SK-N-SH (cell line): Measurements from ENCODE around the gene GDAP2.

ENCODE experiments used
- CTCF ChIP-seq: fragments of 200-600 bp; sonication (generic); IDR thresholded peaks from 2 replicates; pipeline ENCODE4 v1.6.1; 2017; ENCODE audit warnings: antibody characterized with exemption, mild to moderate bottlenecking, moderate library complexity
- ELF1 ChIP-seq: IDR thresholded peaks from 2 replicates; pipeline ENCODE4 v1.4.0; 2012
- FOXM1 ChIP-seq: IDR thresholded peaks from 2 replicates; pipeline ENCODE4 v1.4.0; 2012; ENCODE audit warnings: low read depth, mild to moderate bottlenecking
- GABPA ChIP-seq: IDR thresholded peaks from 2 replicates; pipeline ENCODE4 v1.4.0; 2012; ENCODE audit warnings: low read depth, mild to moderate bottlenecking
- MEF2A ChIP-seq: IDR thresholded peaks from 2 replicates; pipeline ENCODE4 v1.4.0; 2012; ENCODE audit warnings: low read depth, borderline replicate concordance
- PBX3 ChIP-seq: IDR thresholded peaks from 2 replicates; pipeline ENCODE4; 2012
- POLR2AphosphoS5 ChIP-seq: IDR thresholded peaks from 2 replicates; pipeline ENCODE4 v1.6.1; 2012; ENCODE audit warnings: low read depth, low read length
- RAD21 ChIP-seq: IDR thresholded peaks from 2 replicates; pipeline ENCODE4 v1.6.1; 2012; ENCODE audit warnings: mild to moderate bottlenecking, low read length
- SIN3A ChIP-seq: IDR thresholded peaks from 2 replicates; pipeline ENCODE4 v1.6.1; 2012; ENCODE audit warnings: low read depth, mild to moderate bottlenecking, low read length, moderate library complexity, borderline replicate concordance
- USF1 ChIP-seq: IDR thresholded peaks from 2 replicates; pipeline ENCODE4 v1.4.0; 2012; ENCODE audit warnings: low read depth, borderline replicate concordance
- USF2 ChIP-seq: fragments of 150-350 bp; IDR thresholded peaks from 2 replicates; pipeline ENCODE4 v1.6.1; 2017; ENCODE audit warnings: antibody characterized with exemption, low read length, low read depth, borderline replicate concordance

GRCh38 chr1:117846674-117847425, 82.6 kb downstream of the GDAP2 start:
- TF ChIP-seq CTCF (no peak), PBX3 (no peak), MEF2A (no peak), FOXM1 (no peak), RAD21 (no peak), USF1 (no peak), USF2 (no peak), ELF1 (no peak), POLR2AphosphoS5 (no peak), GABPA (no peak), SIN3A (no peak)
